HepG2 (cell line): ENCODE results near the gene NDUFB8. TPM values are rescaled to one million over a fixed set of nuclear protein-coding genes. Genes with fewer than 3 reads are reported as not detected.

Source experiments
- ATAC-seq: fragments of 200-7000 bp; cut with Tn5 transposase; 3 replicates; pipeline ENCODE4 v1.9.1; 2020; ENCODE audit warnings: mild to moderate bottlenecking, moderate library complexity
- BruUV-seq: library from RNA; stranded (reverse); fragments of 400-500 nt; replicated peaks from 2 replicates; lab custom pipeline; 2021; lab: Mats Ljungman, UMichigan
- CTCF ChIA-PET: fragments of 300-600 bp; formaldehyde crosslinking; extraction: SDS; loops from one replicate; lab custom pipeline; 2021; ENCODE audit warnings: low total read pairs, inconsistent platforms, low intra/inter-chr PET ratio; lab: Yijun Ruan, JAX
- POLR2A ChIA-PET: fragments of 350-600 bp; sonication (Branson Sonifier 250); formaldehyde crosslinking; loops from one replicate; lab custom pipeline; 2020; ENCODE audit warnings: antibody characterized with exemption, inconsistent platforms; lab: Yijun Ruan, JAX
- DNase-seq: peaks from one replicate; pipeline ENCODE4 v3.0.0-alpha.2; 2015; ENCODE audit warnings: low spot score
- FAIRE-seq: peaks from 3 replicates; lab custom pipeline; 2011; peaks lifted over from hg19 to GRCh38; lab: Jason Lieb, UNC
- H2AFZ ChIP-seq: one replicate; pipeline ENCODE4 v1.6.1; 2011; ENCODE audit warnings: low read length, inconsistent platforms
- H3K27ac ChIP-seq: fragments of 300-600 bp; 3 replicates; pipeline ENCODE4 v1.8.0; 2011; ENCODE audit warnings: mixed run types, mild to moderate bottlenecking, mixed read lengths, low read length, inconsistent platforms; ENCODE audit not compliant: insufficient read depth; ENCODE audit errors: extremely low read length
- H3K27me3 ChIP-seq, 2 experiments: fragments of 200-600 bp in 1 of 2; 2 replicates in 1 of 2; 3 replicates in 1 of 2; pipeline versions ENCODE4 v1.6.0 to v1.8.0; 2011; ENCODE audit warnings: low read length in 2 of 2, mild to moderate bottlenecking in 2 of 2, moderate library complexity in 2 of 2, inconsistent platforms in 1 of 2; ENCODE audit not compliant: insufficient read depth in 2 of 2, control insufficient read depth in 1 of 2
- H3K36me3 ChIP-seq, 2 experiments: fragments of 200-600 bp in 1 of 2; replicated peaks in 1 of 2; 2 replicates in 1 of 2; 3 replicates in 1 of 2; pipeline versions ENCODE4 v1.5.1 to v1.8.0; 2011; ENCODE audit warnings: low read length in 2 of 2, inconsistent platforms in 1 of 2; ENCODE audit not compliant: insufficient read depth in 2 of 2, control insufficient read depth in 1 of 2
- H3K4me1 ChIP-seq: 2 replicates; pipeline ENCODE4 v1.5.1; 2012; ENCODE audit warnings: low read length, inconsistent platforms; ENCODE audit not compliant: insufficient read depth
- H3K4me2 ChIP-seq: 2 replicates; pipeline ENCODE4 v1.6.0; 2011; ENCODE audit warnings: low read depth, low read length, inconsistent platforms
- H3K4me3 ChIP-seq, 3 experiments: fragments of 200-600 bp in 1 of 3; sonication (generic), shearing (Covaris generic) in 1 of 3; replicated peaks in 1 of 3; 2 replicates each; pipeline ENCODE4 v1.5.1; 2011 to 2016; ENCODE audit warnings: low read length in 3 of 3, inconsistent platforms in 2 of 3, low read depth in 2 of 3, mild to moderate bottlenecking in 2 of 3, control low read depth in 1 of 3, mixed read lengths in 1 of 3; ENCODE audit not compliant: insufficient read depth in 1 of 3
- H3K79me2 ChIP-seq: one replicate; pipeline ENCODE4 v1.6.1; 2011; ENCODE audit warnings: low read length, inconsistent platforms; ENCODE audit not compliant: insufficient read depth
- H3K9ac ChIP-seq: 2 replicates; pipeline ENCODE4 v1.6.0; 2011; ENCODE audit warnings: mild to moderate bottlenecking, low read depth, low read length, inconsistent platforms; ENCODE audit not compliant: insufficient read depth
- H3K9me3 ChIP-seq: 2 replicates; pipeline ENCODE4 v1.5.1; 2012; ENCODE audit warnings: mild to moderate bottlenecking, low read length
- H4K20me1 ChIP-seq: 2 replicates; pipeline ENCODE4 v1.6.0; 2011; ENCODE audit warnings: inconsistent platforms, mild to moderate bottlenecking, low read length, moderate library complexity; ENCODE audit not compliant: insufficient read depth
- ARHGAP35 ChIP-seq: sonication (generic); formaldehyde crosslinking; IDR thresholded peaks from 2 replicates; pipeline ENCODE4 v1.9.0; 2022; ENCODE audit warnings: mild to moderate bottlenecking, inconsistent platforms, moderate library complexity, missing genetic modification reagents, borderline replicate concordance
- MYC ChIP-seq: sonication (generic); formaldehyde crosslinking; IDR thresholded peaks from 2 replicates; pipeline ENCODE4 v1.9.0; 2021; ENCODE audit warnings: missing genetic modification reagents, borderline replicate concordance
- ZC3H13 ChIP-seq: sonication (generic); formaldehyde crosslinking; IDR thresholded peaks from 2 replicates; pipeline ENCODE4 v1.8.1; 2023; ENCODE audit warnings: mild to moderate bottlenecking, missing genetic modification reagents, moderate library complexity
- ZFX ChIP-seq: sonication (generic); formaldehyde crosslinking; IDR thresholded peaks from 2 replicates; pipeline ENCODE4 v1.4.0; 2020; ENCODE audit warnings: mild to moderate bottlenecking, low read depth, missing genetic modification reagents, moderate library complexity
- ZNF441 ChIP-seq: sonication (generic); formaldehyde crosslinking; IDR thresholded peaks from 2 replicates; pipeline ENCODE4 v1.7.0; 2021; ENCODE audit warnings: missing genetic modification reagents, borderline replicate concordance
- ZNF790 ChIP-seq: sonication (generic); formaldehyde crosslinking; IDR thresholded peaks from 2 replicates; pipeline ENCODE4 v1.8.0; 2022; ENCODE audit warnings: missing genetic modification reagents, mild to moderate bottlenecking, borderline replicate concordance
- WGBS: methylation state at CpG from one replicate; pipeline ENCODE4 v1.1.6; 2017; ENCODE audit warnings: low lambda C conversion rate; 5-methylcytosine and 5-hydroxymethylcytosine counted together
- in situ Hi-C: cut with HindIII; loops from 2 replicates; pipeline ENCODE4 v1.10.0; 2017; ENCODE audit warnings: low pct_unique_long_range_greater_than_20kb; ENCODE audit not compliant: extremely low pct_ligation_motif_present
- intact Hi-C: fragments of 100-400 bp; cut with micrococcal nuclease; formaldehyde crosslinking; loops from one replicate; pipeline ENCODE4 v1.10.0; 2022; ENCODE audit not compliant: unreplicated experiment
- polyA plus RNA-seq, 8 experiments: library from polyadenylated mRNA; depleted of rRNA in 3 of 8; stranded (reverse) in 7 of 8; unstranded in 1 of 8; fragments of >200 nt; fragmentation: Illumina TruSeq in 4 of 8; extraction: Trizol in 4 of 8; gene quantifications; 2 replicates each; pipeline versions ENCODE4 v1.2.1 to v1.2.3, GENCODE V29; 2011 to 2016; ENCODE audit warnings: low read depth in 4 of 8, missing spikeins in 1 of 8, mixed read lengths in 1 of 8; ENCODE audit not compliant: insufficient read depth in 1 of 8
- total RNA-seq, 5 experiments: library from RNA; depleted of rRNA; stranded (reverse); fragments of >200 nt; fragmentation: Illumina TruSeq; extraction: Trizol; gene quantifications; 2 replicates each; pipeline ENCODE4 v1.2.3, GENCODE V29; 2016; ENCODE audit warnings: low read depth in 1 of 5

Gene NDUFB8
- total and polyA plus RNA-seq, 2 of the 13 experiments (the other 11 are each of a cell fraction or from before 2014, with no cell fraction given): 210 to 216 TPM

DNA sequence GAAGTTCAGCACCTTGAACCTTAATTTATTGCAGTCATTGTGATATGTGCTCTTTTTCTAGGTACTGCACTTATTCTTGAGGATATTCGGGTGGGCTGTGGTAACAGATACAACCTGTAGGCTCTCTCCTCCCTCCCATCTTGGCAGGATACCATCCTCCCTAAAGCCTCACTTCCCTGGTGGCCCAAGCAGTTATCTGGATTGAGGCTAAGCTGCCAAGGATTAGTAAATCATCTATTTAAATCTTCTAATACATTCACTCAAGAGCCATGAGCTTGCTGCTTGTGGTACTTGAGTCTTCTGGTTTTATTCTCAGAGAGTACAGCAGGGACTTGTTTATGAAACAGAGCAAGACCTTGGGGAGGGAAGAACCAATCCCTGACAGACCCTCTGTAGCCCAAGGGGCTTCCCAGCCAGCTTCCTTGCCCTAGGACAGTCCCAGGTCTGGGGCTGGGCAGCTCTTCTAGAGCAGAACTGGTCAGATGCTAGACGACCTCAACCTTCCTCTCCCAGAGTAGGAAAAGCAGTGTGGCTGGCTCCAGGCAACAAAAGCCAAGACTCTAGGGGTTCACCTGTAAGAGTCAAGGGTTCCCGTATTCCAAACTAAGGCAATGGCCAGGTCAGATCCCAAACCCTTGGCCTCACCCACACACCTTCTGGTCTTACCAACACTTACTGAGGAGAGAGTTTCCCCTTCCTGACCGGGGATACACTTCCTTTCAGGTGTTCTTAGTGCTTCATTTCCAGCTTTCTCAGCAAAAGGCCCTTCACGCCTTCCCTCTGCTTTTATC lies 45.6 kb downstream of the NDUFB8 start:
- POLR2A ChIA-PET: no interaction called here
- CTCF ChIA-PET: interaction anchor here (1.8 kb wide), 1 partner anchor 35 kb away, joined by 8 read pairs; no protein-coding TSS in a partner anchor
- no TSS peak for BruUV-seq
- DNase-seq (no peak), FAIRE-seq (no peak), ATAC-seq (no peak)
- peaks cover 2 to 10% of the 10 kb centered on the region in 2 experiments; a peak in 3 of 5 replicates for H3K27me3 ChIP-seq
- no peaks in the 10 kb centered on the region for H3K79me2 ChIP-seq
- no peaks in the 10 kb centered on the region; a peak in 1 of 5 replicates for H3K36me3 ChIP-seq
- 68% methylated on average over 4 of the region's 5 CpGs for WGBS
- H3K4me3 ChIP-seq: no peak overlapping the region
- H3K27ac ChIP-seq: no peak overlapping the region
- no peaks in the 10 kb centered on the region for H4K20me1 ChIP-seq
- no peak overlapping the region for H3K9ac ChIP-seq
- H2AFZ ChIP-seq: no peak overlapping the region
- no peaks in the 10 kb centered on the region for H3K9me3 ChIP-seq
- H3K4me1 ChIP-seq: peaks cover 10% of the 10 kb centered on the region; the same call in 1 of the 2 replicates
- H3K4me2 ChIP-seq: no peak overlapping the region
- in situ Hi-C loops (no loop called here), intact Hi-C loops (loop anchor here (5.0 kb wide), 1 partner anchor 33 kb away; the partner anchor contains the start of gene SEC31B)
- no peak for TF ChIP-seq MYC
- TF ChIP-seq ZFX (CRISPR knock-in tag): no peak

DNA sequence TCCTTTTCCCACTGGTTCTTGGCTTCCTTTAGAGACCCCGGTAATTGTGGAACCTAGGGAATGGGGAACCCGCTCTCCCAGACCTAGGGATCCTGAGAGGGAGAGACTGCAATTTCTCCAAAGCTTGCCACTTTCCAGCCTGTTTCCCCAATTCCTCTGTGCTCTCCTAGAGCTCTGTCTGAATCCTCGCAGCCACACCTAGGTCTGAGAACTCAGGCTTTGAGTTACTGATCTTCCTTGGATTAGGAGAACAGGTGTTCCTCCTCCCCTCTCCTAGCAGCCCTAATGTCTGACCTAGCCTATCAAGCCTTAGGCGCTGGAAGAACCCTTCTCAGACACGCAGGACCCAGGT lies 46.9 kb downstream of the NDUFB8 start:
- 44% methylated on average over 5 of the region's 5 CpGs for WGBS
- Histone ChIP-seq H3K79me2 (no peaks in the 10 kb centered on the region), H3K4me2 (peak overlapping the region; percentile 98)
- no peak for FAIRE-seq
- intact Hi-C loops (loop anchor here (5.0 kb wide), 1 partner anchor 34 kb away; the partner anchor contains the start of gene SEC31B), in situ Hi-C loops (no loop called here)
- POLR2A ChIA-PET: interaction anchor here (1.0 to 1.3 kb wide), 2 partner anchors 36 to 141 kb away, joined by 4 to 5 read pairs; no protein-coding TSS in a partner anchor
- TF ChIP-seq ZNF441: 0 out of 2 replicates have a peak, but pooled peaks have one; percentile 16
- no peak for TF ChIP-seq ARHGAP35 (CRISPR knock-in tag)
- 0 out of 2 replicates have a peak, but pooled peaks have one; percentile 20 for TF ChIP-seq ZNF790 (CRISPR knock-in tag)
- TF ChIP-seq ZC3H13 (CRISPR knock-in tag): 0 out of 2 replicates have a peak, but pooled peaks have one; percentile 3
- TF ChIP-seq, all 625 proteins: peak for 3
- Histone ChIP-seq H3K9ac (0 out of 2 replicates have a peak overlapping the region, but pooled peaks have one; percentile 16), H2AFZ (no peak overlapping the region), H3K4me3 (peak overlapping the region in 1 of 3 experiments; percentile 77; a peak in 2 of 6 replicates), H3K27me3 (peaks cover 2 to 14% of the 10 kb centered on the region in 2 experiments; a peak in 3 of 5 replicates), H3K9me3 (no peaks in the 10 kb centered on the region), H3K27ac (no peak overlapping the region), H4K20me1 (no peaks in the 10 kb centered on the region), H3K4me1 (peaks cover 10% of the 10 kb centered on the region; the same call in 1 of the 2 replicates), H3K36me3 (no peaks in the 10 kb centered on the region)
- CTCF ChIA-PET: interaction anchor here (1.4 to 1.8 kb wide), 2 partner anchors 36 to 49 kb away, joined by 4 to 8 read pairs; no protein-coding TSS in a partner anchor
- no TSS peak for BruUV-seq
- DNase-seq (no peak), ATAC-seq (peak; percentile 2; the same call in 2 of the 3 replicates)
